Spleen (tissue), 11 donors: Measurements from ENCODE around the gene RABEPK. TPM values are rescaled to one million over a fixed set of nuclear protein-coding genes. Genes with fewer than 3 reads are reported as not detected.

Experiments used
- DNase-seq: peaks from one replicate; pipeline ENCODE4 v3.0.0-alpha.2; 2020
- H3K27ac ChIP-seq, 8 donors: fragments of 200-600 bp; sonication (generic) in 7 of 8; 1 replicate in 4 of 8; 2 replicates in 4 of 8; pipeline versions ENCODE4 v1.5.0 to v1.8.0; 2016 to 2021; ENCODE audit warnings: inconsistent platforms in 4 of 8, mild to moderate bottlenecking in 4 of 8, moderate library complexity in 1 of 8
- H3K27me3 ChIP-seq, 7 donors: fragments of 200-600 bp; sonication (generic) in 6 of 7; replicated peaks in 1 of 7; 1 replicate in 4 of 7; 2 replicates in 3 of 7; pipeline versions ENCODE4 v1.5.0 to v1.8.0; 2016 to 2021; ENCODE audit warnings: inconsistent platforms in 3 of 7, mild to moderate bottlenecking in 1 of 7
- H3K36me3 ChIP-seq, 6 donors: fragments of 200-600 bp; sonication (generic) in 5 of 6; 1 replicate in 4 of 6; 2 replicates in 2 of 6; pipeline versions ENCODE4 v1.5.0 to v1.8.0; 2016 to 2021; ENCODE audit warnings: inconsistent platforms in 2 of 6
- H3K4me1 ChIP-seq, 6 donors: fragments of 200-600 bp; sonication (generic) in 5 of 6; 1 replicate in 3 of 6; 2 replicates in 3 of 6; pipeline versions ENCODE4 v1.5.0 to v1.8.0; 2016 to 2021; ENCODE audit warnings: inconsistent platforms in 3 of 6
- H3K4me3 ChIP-seq, 8 donors: fragments of 200-600 bp; sonication (generic) in 7 of 8; 1 replicate in 4 of 8; 2 replicates in 4 of 8; pipeline versions ENCODE4 v1.5.0 to v1.8.0; 2016 to 2021; ENCODE audit warnings: inconsistent platforms in 4 of 8, mild to moderate bottlenecking in 4 of 8, moderate library complexity in 2 of 8
- H3K9me3 ChIP-seq, 8 donors: fragments of 200-600 bp; sonication (generic) in 7 of 8; 1 replicate in 4 of 8; 2 replicates in 4 of 8; pipeline versions ENCODE4 v1.5.0 to v1.8.0; 2016 to 2021; ENCODE audit warnings: inconsistent platforms in 4 of 8
- POLR2A ChIP-seq, 3 donors: fragments of 450-650 bp; IDR thresholded peaks; one replicate each; pipeline ENCODE4 v1.5.1; 2017; ENCODE audit warnings: antibody characterized with exemption in 3 of 3, mild to moderate bottlenecking in 1 of 3
- POLR2AphosphoS5 ChIP-seq, 3 donors: sonication (generic); formaldehyde crosslinking; IDR thresholded peaks; one replicate each; pipeline ENCODE4 v1.5.1; 2017; ENCODE audit warnings: antibody characterized with exemption in 3 of 3
- WGBS, 5 donors: extraction: QIAGEN DNeasy Blood & Tissue Kit in 3 of 5; methylation state at CpG; one replicate each; pipeline versions ENCODE4 v1.1.5 to v1.1.7; 2013 to 2018; 5-methylcytosine and 5-hydroxymethylcytosine counted together
- intact Hi-C: fragments of 100-400 bp; cut with DNase I; formaldehyde crosslinking; loops from one replicate; pipeline ENCODE4 v1.15.0; 2023; ENCODE audit warnings: low total_unique reads
- polyA plus RNA-seq, 3 donors: library from polyadenylated mRNA; stranded (reverse); fragments of 200-250 nt; gene quantifications; one replicate each; pipeline ENCODE4 v1.2.1, GENCODE V29; 2013
- total RNA-seq, 7 donors: library from RNA; depleted of rRNA in 3 of 7; stranded (reverse); fragments of >200 nt in 3 of 7; fragmentation: NEBNext Ultra II Directional in 4 of 7; extraction: Animal tissue kit (Norgen Biotek cat#: 25700) in 4 of 7; gene quantifications; one replicate each; pipeline versions ENCODE4 v1.1.0 to v1.2.1, GENCODE V29; 2016 to 2021
- TF ChIP-seq, protein P1 (sequence below), 11 experiments: fragments of 200-600 bp in 7 of 11; fragments of 450-650 bp in 4 of 11; sonication (generic) in 4 of 11; IDR thresholded peaks in 8 of 11; conservative IDR thresholded peaks in 3 of 11; 1 replicate in 7 of 11; 2 replicates in 4 of 11; pipeline versions ENCODE4 v1.4.0 to v1.8.0; 2016 to 2021; ENCODE audit warnings: antibody characterized with exemption in 11 of 11, inconsistent platforms in 4 of 11, mild to moderate bottlenecking in 1 of 11
- donor health status: healthy with polysubstance abuse.
- donor health status: DM: no; HTN: no; CAD: no; lungs with moderate emphysema.
- donor health status: DM: no; HTN: no; CAD: no.
- donor health status: Bipolar disorder and iron deficiency.
- donor health status: healthy.
- donor health status: DM: no; HTN: no; CAD: no.
- donor health status: DM: yes; HTN: yes; CAD: no.

The RABEPK gene
- total and polyA plus RNA-seq, 10 donors = 6.2 to 17.1 (median 11.9) TPM

- no peaks in the 10 kb centered on the region for H3K9me3 ChIP-seq
- intact Hi-C loops = no loop called here
- H3K36me3 ChIP-seq = peaks cover 0 to 68% (median 56%) of the 10 kb centered on the region in 6 donors
- no peak for DNase-seq
- peaks cover 60 to 78% (median 69%) of the 10 kb centered on the region in 6 donors for H3K4me1 ChIP-seq
- 64 to 86% (median 79%) methylated on average over 7 of the region's 7 CpGs for WGBS, 5 donors
- H3K4me3 ChIP-seq = peak overlapping the region; percentile 8 to 87 (median 80)
- TF ChIP-seq, protein P1, sequence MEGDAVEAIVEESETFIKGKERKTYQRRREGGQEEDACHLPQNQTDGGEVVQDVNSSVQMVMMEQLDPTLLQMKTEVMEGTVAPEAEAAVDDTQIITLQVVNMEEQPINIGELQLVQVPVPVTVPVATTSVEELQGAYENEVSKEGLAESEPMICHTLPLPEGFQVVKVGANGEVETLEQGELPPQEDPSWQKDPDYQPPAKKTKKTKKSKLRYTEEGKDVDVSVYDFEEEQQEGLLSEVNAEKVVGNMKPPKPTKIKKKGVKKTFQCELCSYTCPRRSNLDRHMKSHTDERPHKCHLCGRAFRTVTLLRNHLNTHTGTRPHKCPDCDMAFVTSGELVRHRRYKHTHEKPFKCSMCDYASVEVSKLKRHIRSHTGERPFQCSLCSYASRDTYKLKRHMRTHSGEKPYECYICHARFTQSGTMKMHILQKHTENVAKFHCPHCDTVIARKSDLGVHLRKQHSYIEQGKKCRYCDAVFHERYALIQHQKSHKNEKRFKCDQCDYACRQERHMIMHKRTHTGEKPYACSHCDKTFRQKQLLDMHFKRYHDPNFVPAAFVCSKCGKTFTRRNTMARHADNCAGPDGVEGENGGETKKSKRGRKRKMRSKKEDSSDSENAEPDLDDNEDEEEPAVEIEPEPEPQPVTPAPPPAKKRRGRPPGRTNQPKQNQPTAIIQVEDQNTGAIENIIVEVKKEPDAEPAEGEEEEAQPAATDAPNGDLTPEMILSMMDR (IDR thresholded peaks at IDR 0.05 in 8 of 11, conservative IDR thresholded peaks at IDR 0.05 in 3 of 11) = no peak
- TF ChIP-seq POLR2A (IDR thresholded peaks at IDR 0.05) = no peak
- no peak for TF ChIP-seq POLR2AphosphoS5 (IDR thresholded peaks at IDR 0.05)
- peak overlapping the region in 1 of 8 donors; percentile 25 for H3K27ac ChIP-seq
- no peaks in the 10 kb centered on the region for H3K27me3 ChIP-seq
These were observed 38.0 kb downstream of the RABEPK start for GRCh38 chr9:125238127-125238914.

- H3K27me3 ChIP-seq = no peaks in the 10 kb centered on the region
- intact Hi-C loops = no loop called here
- DNase-seq = no peak
- peak overlapping the region in 2 of 8 donors; percentile 2 to 98 for H3K27ac ChIP-seq
- H3K4me1 ChIP-seq = peaks cover 60 to 78% (median 71%) of the 10 kb centered on the region in 6 donors
- H3K9me3 ChIP-seq = no peaks in the 10 kb centered on the region
- peak overlapping the region in 7 of 8 donors; percentile 64 to 87 (median 83) for H3K4me3 ChIP-seq
- TF ChIP-seq, protein P1 (IDR thresholded peaks at IDR 0.05 in 8 of 11, conservative IDR thresholded peaks at IDR 0.05 in 3 of 11) = no peak
- TF ChIP-seq POLR2AphosphoS5 (IDR thresholded peaks at IDR 0.05) (no peak), POLR2A (IDR thresholded peaks at IDR 0.05) (no peak)
- H3K36me3 ChIP-seq = peaks cover 0 to 62% (median 54%) of the 10 kb centered on the region in 6 donors
- 63 to 83% (median 75%) methylated on average over 14 of the region's 14 CpGs for WGBS, 5 donors
These were observed 38.6 kb downstream of the RABEPK start for GRCh38 chr9:125238915-125239446.

DNA sequence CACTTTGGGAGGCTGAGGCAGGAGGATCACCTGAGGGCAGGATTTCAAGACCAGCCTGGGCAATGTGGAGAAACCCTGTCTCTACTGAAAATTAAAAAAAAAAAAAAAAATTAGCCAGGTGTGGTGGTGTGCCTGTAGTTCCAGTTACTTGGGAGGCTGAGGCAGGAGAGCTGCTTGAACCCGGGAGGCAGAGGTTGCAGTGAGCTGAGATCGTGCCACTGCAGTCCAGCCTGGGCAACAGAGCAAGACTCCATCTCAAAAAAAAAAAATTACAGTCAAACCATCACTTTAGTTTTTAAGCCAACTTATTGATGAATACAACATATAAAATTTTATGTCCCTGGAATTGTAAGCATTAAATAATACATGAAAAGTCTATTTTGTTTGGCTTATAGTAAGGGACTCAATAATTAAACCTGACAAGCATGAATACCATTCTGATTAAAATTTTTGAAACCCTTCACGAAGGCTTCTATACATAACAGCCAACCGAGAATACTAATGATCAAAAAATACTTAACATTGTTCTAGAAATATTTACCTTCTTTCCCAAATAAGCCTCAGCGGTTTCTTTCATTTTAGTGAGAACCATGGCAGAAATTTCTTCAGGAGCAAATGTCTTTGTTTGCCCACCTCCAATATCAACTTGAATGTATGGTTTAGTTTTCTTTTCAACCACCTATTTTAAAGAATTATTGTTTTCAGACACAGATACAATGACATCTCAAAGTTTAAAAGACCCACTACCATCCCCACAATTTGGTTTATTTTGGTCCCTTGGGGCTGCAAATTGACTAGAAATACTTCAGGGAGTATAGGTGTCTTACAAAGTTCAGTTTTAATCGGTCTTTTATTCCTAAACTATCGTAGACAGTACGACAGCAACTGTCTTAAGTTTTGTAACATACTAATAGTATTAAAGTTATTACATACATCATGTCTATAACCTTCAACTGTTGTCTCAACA is 39.6 kb downstream of the RABEPK start:
- Histone ChIP-seq H3K9me3 (no peaks in the 10 kb centered on the region), H3K27ac (peak overlapping the region in 7 of 8 donors; percentile 75 to 98 (median 95)), H3K36me3 (peaks cover 0 to 52% (median 49%) of the 10 kb centered on the region in 6 donors), H3K4me1 (peaks cover 57 to 75% (median 68%) of the 10 kb centered on the region in 6 donors), H3K27me3 (no peaks in the 10 kb centered on the region), H3K4me3 (peak overlapping the region; percentile 53 to 87 (median 82))
- whole genome bisulfite sequencing, 5 donors = 11 to 25% (median 15%) methylated on average over 8 of the region's 8 CpGs
- DNase-seq = no peak
- intact Hi-C loops = no loop called here
- no peak for TF ChIP-seq POLR2AphosphoS5 (IDR thresholded peaks at IDR 0.05)
- TF ChIP-seq, protein P1 (IDR thresholded peaks at IDR 0.05 in 8 of 11, conservative IDR thresholded peaks at IDR 0.05 in 3 of 11) = no peak
